HepG2 (cell line): ENCODE results near the gene SMLR1. TPM values are rescaled to one million over a fixed set of nuclear protein-coding genes. Genes with fewer than 3 reads are reported as not detected.
A peak's percentile ranks its signal among the peaks of the same experiment; 100 is the strongest.

ENCODE experiments used
- FOXP4 ChIP-seq: sonication (generic); formaldehyde crosslinking; IDR thresholded peaks from 2 replicates; pipeline ENCODE4 v1.4.0; 2020; ENCODE audit warnings: missing genetic modification reagents
- MEF2D ChIP-seq: sonication (generic); formaldehyde crosslinking; IDR thresholded peaks from 2 replicates; pipeline ENCODE4 v1.5.1; 2020; ENCODE audit warnings: mild to moderate bottlenecking, missing genetic modification reagents
- MTA1 ChIP-seq: sonication (generic); formaldehyde crosslinking; IDR thresholded peaks from 2 replicates; pipeline ENCODE4 v1.4.0; 2020; ENCODE audit warnings: missing genetic modification reagents, mild to moderate bottlenecking, borderline replicate concordance
- MYNN ChIP-seq: sonication (generic); formaldehyde crosslinking; IDR thresholded peaks from 2 replicates; pipeline ENCODE4 v1.4.0; 2020; ENCODE audit warnings: mild to moderate bottlenecking, low read depth, missing genetic modification reagents
- TARDBP ChIP-seq: sonication (generic); formaldehyde crosslinking; IDR thresholded peaks from 2 replicates; pipeline ENCODE4 v1.8.0; 2022; ENCODE audit warnings: mild to moderate bottlenecking, missing genetic modification reagents
- TP53 ChIP-seq: sonication (generic); formaldehyde crosslinking; conservative IDR thresholded peaks from 2 replicates; pipeline ENCODE4 v1.4.0; 2020; ENCODE audit warnings: missing genetic modification reagents
- YY1 ChIP-seq: IDR thresholded peaks from 2 replicates; pipeline ENCODE4 v1.6.1; 2011; ENCODE audit warnings: low read length, low read depth, moderate library complexity, mild to moderate bottlenecking; ENCODE audit not compliant: insufficient read depth, insufficient replicate concordance
- ZFAT ChIP-seq: sonication (generic); formaldehyde crosslinking; conservative IDR thresholded peaks from 2 replicates; pipeline ENCODE4 v1.8.1; 2023; ENCODE audit warnings: missing genetic modification reagents, inconsistent platforms
- ZNF292 ChIP-seq: sonication (generic); formaldehyde crosslinking; IDR thresholded peaks from 2 replicates; pipeline ENCODE4 v1.8.1; 2022; ENCODE audit warnings: mild to moderate bottlenecking, low read depth, missing genetic modification reagents, borderline replicate concordance
- ZNF326 ChIP-seq: sonication (generic); formaldehyde crosslinking; IDR thresholded peaks from 2 replicates; pipeline ENCODE4 v1.4.0; 2020; ENCODE audit warnings: missing genetic modification reagents, borderline replicate concordance
- ZNF747 ChIP-seq: sonication (generic); formaldehyde crosslinking; IDR thresholded peaks from 2 replicates; pipeline ENCODE4 v1.8.1; 2023; ENCODE audit warnings: missing genetic modification reagents, mild to moderate bottlenecking, borderline replicate concordance
- ZNF749 ChIP-seq: sonication (generic); formaldehyde crosslinking; IDR thresholded peaks from 2 replicates; pipeline ENCODE4 v1.8.0; 2022; ENCODE audit warnings: mild to moderate bottlenecking, missing genetic modification reagents, moderate library complexity, borderline replicate concordance
- polyA plus RNA-seq, 8 experiments: library from polyadenylated mRNA; depleted of rRNA in 3 of 8; stranded (reverse) in 7 of 8; unstranded in 1 of 8; fragments of >200 nt; fragmentation: Illumina TruSeq in 4 of 8; extraction: Trizol in 4 of 8; gene quantifications; 2 replicates each; pipeline versions ENCODE4 v1.2.1 to v1.2.3, GENCODE V29; 2011 to 2016; ENCODE audit warnings: low read depth in 4 of 8, missing spikeins in 1 of 8, mixed read lengths in 1 of 8; ENCODE audit not compliant: insufficient read depth in 1 of 8
- total RNA-seq, 5 experiments: library from RNA; depleted of rRNA; stranded (reverse); fragments of >200 nt; fragmentation: Illumina TruSeq; extraction: Trizol; gene quantifications; 2 replicates each; pipeline ENCODE4 v1.2.3, GENCODE V29; 2016; ENCODE audit warnings: low read depth in 1 of 5
- TF ChIP-seq, protein P1 (sequence below): sonication (generic); formaldehyde crosslinking; IDR thresholded peaks from 2 replicates; pipeline ENCODE4 v1.5.1; 2020; ENCODE audit warnings: mild to moderate bottlenecking, missing genetic modification reagents, moderate library complexity
- TF ChIP-seq, protein P2 (sequence below): IDR thresholded peaks from 2 replicates; pipeline ENCODE4 v1.4.0; 2020; ENCODE audit warnings: mild to moderate bottlenecking, missing genetic modification reagents
- TF ChIP-seq, protein P3 (sequence below): sonication (generic); formaldehyde crosslinking; IDR thresholded peaks from 2 replicates; pipeline ENCODE4 v1.8.1; 2023; ENCODE audit warnings: mild to moderate bottlenecking, missing genetic modification reagents, borderline replicate concordance
- TF ChIP-seq, protein P4 (sequence below): IDR thresholded peaks from 2 replicates; pipeline ENCODE4 v1.6.1; 2016; ENCODE audit warnings: missing biosample characterization, missing genetic modification reagents, low read depth

SMLR1 gene
- total and polyA plus RNA-seq, 2 of the 13 experiments (the other 11 are each of a cell fraction or from before 2014, with no cell fraction given) = 41.8 to 104 TPM

GRCh38 chr6:130824978-130825694, 2.1 kb upstream of the SMLR1 start (continued):
- TF ChIP-seq MYNN (CRISPR knock-in tag) (no peak), ZNF292 (CRISPR knock-in tag) (no peak; the same call in 1 of the 2 replicates), FOXP4 (CRISPR knock-in tag) (no peak), YY1 (no peak), ZNF749 (no peak), MEF2D (CRISPR knock-in tag) (no peak), MTA1 (no peak), TP53 (CRISPR knock-in tag) (no peak), ZFAT (CRISPR knock-in tag) (no peak), ZNF747 (CRISPR knock-in tag) (no peak), TARDBP (0 out of 2 replicates have a peak, but pooled peaks have one; percentile 28), ZNF326 (CRISPR knock-in tag) (no peak)
- TF ChIP-seq, protein P1, sequence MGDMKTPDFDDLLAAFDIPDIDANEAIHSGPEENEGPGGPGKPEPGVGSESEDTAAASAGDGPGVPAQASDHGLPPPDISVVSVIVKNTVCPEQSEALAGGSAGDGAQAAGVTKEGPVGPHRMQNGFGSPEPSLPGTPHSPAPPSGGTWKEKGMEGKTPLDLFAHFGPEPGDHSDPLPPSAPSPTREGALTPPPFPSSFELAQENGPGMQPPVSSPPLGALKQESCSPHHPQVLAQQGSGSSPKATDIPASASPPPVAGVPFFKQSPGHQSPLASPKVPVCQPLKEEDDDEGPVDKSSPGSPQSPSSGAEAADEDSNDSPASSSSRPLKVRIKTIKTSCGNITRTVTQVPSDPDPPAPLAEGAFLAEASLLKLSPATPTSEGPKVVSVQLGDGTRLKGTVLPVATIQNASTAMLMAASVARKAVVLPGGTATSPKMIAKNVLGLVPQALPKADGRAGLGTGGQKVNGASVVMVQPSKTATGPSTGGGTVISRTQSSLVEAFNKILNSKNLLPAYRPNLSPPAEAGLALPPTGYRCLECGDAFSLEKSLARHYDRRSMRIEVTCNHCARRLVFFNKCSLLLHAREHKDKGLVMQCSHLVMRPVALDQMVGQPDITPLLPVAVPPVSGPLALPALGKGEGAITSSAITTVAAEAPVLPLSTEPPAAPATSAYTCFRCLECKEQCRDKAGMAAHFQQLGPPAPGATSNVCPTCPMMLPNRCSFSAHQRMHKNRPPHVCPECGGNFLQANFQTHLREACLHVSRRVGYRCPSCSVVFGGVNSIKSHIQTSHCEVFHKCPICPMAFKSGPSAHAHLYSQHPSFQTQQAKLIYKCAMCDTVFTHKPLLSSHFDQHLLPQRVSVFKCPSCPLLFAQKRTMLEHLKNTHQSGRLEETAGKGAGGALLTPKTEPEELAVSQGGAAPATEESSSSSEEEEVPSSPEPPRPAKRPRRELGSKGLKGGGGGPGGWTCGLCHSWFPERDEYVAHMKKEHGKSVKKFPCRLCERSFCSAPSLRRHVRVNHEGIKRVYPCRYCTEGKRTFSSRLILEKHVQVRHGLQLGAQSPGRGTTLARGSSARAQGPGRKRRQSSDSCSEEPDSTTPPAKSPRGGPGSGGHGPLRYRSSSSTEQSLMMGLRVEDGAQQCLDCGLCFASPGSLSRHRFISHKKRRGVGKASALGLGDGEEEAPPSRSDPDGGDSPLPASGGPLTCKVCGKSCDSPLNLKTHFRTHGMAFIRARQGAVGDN (CRISPR knock-in tag) = peak; percentile 46
- TF ChIP-seq, protein P2, sequence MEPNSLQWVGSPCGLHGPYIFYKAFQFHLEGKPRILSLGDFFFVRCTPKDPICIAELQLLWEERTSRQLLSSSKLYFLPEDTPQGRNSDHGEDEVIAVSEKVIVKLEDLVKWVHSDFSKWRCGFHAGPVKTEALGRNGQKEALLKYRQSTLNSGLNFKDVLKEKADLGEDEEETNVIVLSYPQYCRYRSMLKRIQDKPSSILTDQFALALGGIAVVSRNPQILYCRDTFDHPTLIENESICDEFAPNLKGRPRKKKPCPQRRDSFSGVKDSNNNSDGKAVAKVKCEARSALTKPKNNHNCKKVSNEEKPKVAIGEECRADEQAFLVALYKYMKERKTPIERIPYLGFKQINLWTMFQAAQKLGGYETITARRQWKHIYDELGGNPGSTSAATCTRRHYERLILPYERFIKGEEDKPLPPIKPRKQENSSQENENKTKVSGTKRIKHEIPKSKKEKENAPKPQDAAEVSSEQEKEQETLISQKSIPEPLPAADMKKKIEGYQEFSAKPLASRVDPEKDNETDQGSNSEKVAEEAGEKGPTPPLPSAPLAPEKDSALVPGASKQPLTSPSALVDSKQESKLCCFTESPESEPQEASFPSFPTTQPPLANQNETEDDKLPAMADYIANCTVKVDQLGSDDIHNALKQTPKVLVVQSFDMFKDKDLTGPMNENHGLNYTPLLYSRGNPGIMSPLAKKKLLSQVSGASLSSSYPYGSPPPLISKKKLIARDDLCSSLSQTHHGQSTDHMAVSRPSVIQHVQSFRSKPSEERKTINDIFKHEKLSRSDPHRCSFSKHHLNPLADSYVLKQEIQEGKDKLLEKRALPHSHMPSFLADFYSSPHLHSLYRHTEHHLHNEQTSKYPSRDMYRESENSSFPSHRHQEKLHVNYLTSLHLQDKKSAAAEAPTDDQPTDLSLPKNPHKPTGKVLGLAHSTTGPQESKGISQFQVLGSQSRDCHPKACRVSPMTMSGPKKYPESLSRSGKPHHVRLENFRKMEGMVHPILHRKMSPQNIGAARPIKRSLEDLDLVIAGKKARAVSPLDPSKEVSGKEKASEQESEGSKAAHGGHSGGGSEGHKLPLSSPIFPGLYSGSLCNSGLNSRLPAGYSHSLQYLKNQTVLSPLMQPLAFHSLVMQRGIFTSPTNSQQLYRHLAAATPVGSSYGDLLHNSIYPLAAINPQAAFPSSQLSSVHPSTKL (CRISPR knock-in tag) = peak; percentile 22; the same call in 1 of the 2 replicates
- TF ChIP-seq, protein P3, sequence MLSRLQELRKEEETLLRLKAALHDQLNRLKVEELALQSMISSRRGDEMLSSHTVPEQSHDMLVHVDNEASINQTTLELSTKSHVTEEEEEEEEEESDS (CRISPR knock-in tag) = no peak
- TF ChIP-seq, protein P4, sequence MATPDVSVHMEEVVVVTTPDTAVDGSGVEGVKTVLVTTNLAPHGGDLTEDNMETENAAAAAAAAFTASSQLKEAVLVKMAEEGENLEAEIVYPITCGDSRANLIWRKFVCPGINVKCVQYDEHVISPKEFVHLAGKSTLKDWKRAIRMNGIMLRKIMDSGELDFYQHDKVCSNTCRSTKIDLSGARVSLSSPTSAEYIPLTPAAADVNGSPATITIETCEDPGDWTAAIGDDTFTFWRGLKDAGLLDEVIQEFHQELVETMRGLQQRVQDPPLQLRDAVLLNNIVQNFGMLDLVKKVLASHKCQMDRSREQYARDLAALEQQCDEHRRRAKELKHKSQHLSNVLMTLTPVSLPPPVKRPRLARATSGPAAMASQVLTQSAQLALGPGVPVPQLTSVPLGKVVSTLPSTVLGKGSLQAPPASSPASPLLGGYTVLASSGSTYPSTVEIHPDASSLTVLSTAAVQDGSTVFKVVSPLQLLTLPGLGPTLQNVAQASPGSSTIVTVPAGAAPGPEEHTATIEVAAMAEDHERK (CRISPR knock-in tag) = no peak
